Measurements from ENCODE around the gene RPS5. TPM values are rescaled to one million over a fixed set of nuclear protein-coding genes. Genes with fewer than 3 reads are reported as not detected.

The RPS5 gene
- 2,246 and 2,634 TPM in 2 replicates for total RNA-seq

GRCh38 chr19:58386576-58387337 is at the start of gene RPS5:
Gene RPS5, plus strand, starts transcription at chr19:58387269. Its CDS starts 869 bp downstream, at chr19:58388138.

GRCh38 chr19:58352760-58353671 is 34.1 kb upstream of the RPS5 start, which contains the start of gene A1BG:
Gene A1BG, minus strand, starts transcription at chr19:58353492. Its CDS starts 55 bp downstream, at chr19:58353437.

GRCh38 chr19:58362272-58362994 is 24.6 kb upstream of the RPS5 start, which contains the start of gene ZNF497:
Gene ZNF497, minus strand, starts transcription at chr19:58362751. Its CDS starts 5,116 bp downstream, at chr19:58357635.

GRCh38 chr19:58380662-58381459 is 6.2 kb upstream of the RPS5 start, which contains the start of gene ZNF837:
Gene ZNF837, minus strand, starts transcription at chr19:58381030. Its CDS starts 11,698 bp downstream, at chr19:58369332.

GRCh38 chr19:58395220-58395978 is 8.3 kb downstream of the RPS5 start, which contains the start of gene RNF225:
Gene RNF225, plus strand, starts transcription at chr19:58395656. Its CDS starts 434 bp downstream, at chr19:58396090.

GRCh38 chr19:58408152-58409009 is 21.3 kb downstream of the RPS5 start, which contains the start of gene ZNF584:
Gene ZNF584, plus strand, starts transcription at chr19:58408649. Its CDS starts 499 bp downstream, at chr19:58409148.

GRCh38 chr19:58439576-58440554 is 52.8 kb downstream of the RPS5 start, which contains the start of gene ZNF132:
Gene ZNF132, minus strand, starts transcription at chr19:58440153. Its CDS starts 332 bp downstream, at chr19:58439821.

Other genes with a start within 250 kb of the RPS5 start
- 5.6 and 5.7 TPM in 2 replicates for gene ZNF329, start 236.5 kb upstream of the RPS5 start, total RNA-seq
- 16.3 and 16.8 TPM in 2 replicates for gene ZNF274, start 204.2 kb upstream of the RPS5 start, total RNA-seq
- 36.4 and 53.5 TPM in 2 replicates for gene ZNF544, start 158.4 kb upstream of the RPS5 start, total RNA-seq
- gene ZNF8, start 108.3 kb upstream of the RPS5 start, total RNA-seq: 3.1 and 3.5 TPM in 2 replicates
- gene ERVK3-1, start 81.9 kb upstream of the RPS5 start, total RNA-seq: 36.0 and 38.8 TPM in 2 replicates
- gene ZSCAN22, start 60.3 kb upstream of the RPS5 start, total RNA-seq: 1.6 and 1.9 TPM in 2 replicates
- gene A1BG, start 33.8 kb upstream of the RPS5 start, total RNA-seq: 3.8 and 6.2 TPM in 2 replicates
- under 0.01 and 0.59 TPM in 2 replicates for gene ZNF497, start 24.5 kb upstream of the RPS5 start, total RNA-seq
- gene ZNF837, start 6.2 kb upstream of the RPS5 start, total RNA-seq: 1.5 and 2.1 TPM in 2 replicates
- not detected in 2 replicates for gene RNF225, start 8.4 kb downstream of the RPS5 start, total RNA-seq
- 6.9 and 8.0 TPM in 2 replicates for gene ZNF584, start 21.4 kb downstream of the RPS5 start, total RNA-seq
- 2.5 and 3.2 TPM in 2 replicates for gene ZNF132, start 52.9 kb downstream of the RPS5 start, total RNA-seq
- 5.0 and 5.3 TPM in 2 replicates for gene ZNF324B, start 64.4 kb downstream of the RPS5 start, total RNA-seq
- gene ZNF324, start 79.8 kb downstream of the RPS5 start, total RNA-seq: 7.2 and 7.5 TPM in 2 replicates
- 5.6 and 7.7 TPM in 2 replicates for gene ZNF446, start 89.1 kb downstream of the RPS5 start, total RNA-seq
- gene SLC27A5, start 124.7 kb downstream of the RPS5 start, total RNA-seq: 4.7 and 7.9 TPM in 2 replicates
- 7.8 and 12.6 TPM in 2 replicates for gene ZBTB45, start 132.5 kb downstream of the RPS5 start, total RNA-seq
- gene TRIM28, start 156.8 kb downstream of the RPS5 start, total RNA-seq: 333 and 348 TPM in 2 replicates
- gene CHMP2A, start 167.8 kb downstream of the RPS5 start, total RNA-seq: 96.3 and 134 TPM in 2 replicates
- gene UBE2M, start 171.3 kb downstream of the RPS5 start, total RNA-seq: 37.2 and 43.6 TPM in 2 replicates
- gene MZF1, start 186.1 kb downstream of the RPS5 start, total RNA-seq: 4.1 and 4.4 TPM in 2 replicates

All from mammary microvascular endothelial cell (primary cell).